HepG2 (cell line): ENCODE data around the gene TCF25. TPM values are rescaled to one million over a fixed set of nuclear protein-coding genes. Genes with fewer than 3 reads are reported as not detected.
A peak's percentile ranks its signal among the peaks of the same experiment; 100 is the strongest.

Experiments used
- BCL6 ChIP-seq: IDR thresholded peaks from 2 replicates; pipeline ENCODE4 v1.6.1; 2016; ENCODE audit warnings: missing genetic modification reagents, missing compliant biosample characterization
- CBX2 ChIP-seq, 2 experiments: fragments of 200-600 bp in 1 of 2; sonication (generic); formaldehyde crosslinking in 1 of 2; IDR thresholded peaks; 2 replicates each; pipeline versions ENCODE4 v1.7.0 to v1.8.1; 2018 to 2022; ENCODE audit warnings: low read depth in 2 of 2, low read length in 1 of 2, mild to moderate bottlenecking in 1 of 2, missing genetic modification reagents in 1 of 2
- CENPX ChIP-seq: sonication (generic); formaldehyde crosslinking; IDR thresholded peaks from 2 replicates; pipeline ENCODE4 v1.9.0; 2021; ENCODE audit warnings: mild to moderate bottlenecking, missing genetic modification reagents, moderate library complexity
- CREB1 ChIP-seq, 2 experiments: fragments of 450-650 bp in 1 of 2; IDR thresholded peaks; 2 replicates each; pipeline ENCODE4 v1.6.1; 2016 to 2017; ENCODE audit warnings: control low read depth in 1 of 2, mild to moderate bottlenecking in 1 of 2, missing compliant biosample characterization in 1 of 2, missing genetic modification characterization in 1 of 2
- EEA1 ChIP-seq: sonication (generic); formaldehyde crosslinking; IDR thresholded peaks from 2 replicates; pipeline ENCODE4 v1.5.1; 2020; ENCODE audit warnings: mild to moderate bottlenecking, missing genetic modification reagents, borderline replicate concordance
- ERF ChIP-seq: IDR thresholded peaks from 2 replicates; pipeline ENCODE4 v1.6.1; 2018; ENCODE audit warnings: missing biosample characterization, missing genetic modification reagents
- KLF6 ChIP-seq: IDR thresholded peaks from 2 replicates; pipeline ENCODE4 v1.8.0; 2016; ENCODE audit warnings: missing biosample characterization, missing genetic modification reagents
- NBN ChIP-seq: fragments of 450-650 bp; conservative IDR thresholded peaks from 2 replicates; pipeline ENCODE4 v1.6.1; 2017
- NFKB2 ChIP-seq: sonication (generic); formaldehyde crosslinking; IDR thresholded peaks from 2 replicates; pipeline ENCODE4 v1.4.0; 2020; ENCODE audit warnings: missing genetic modification reagents, borderline replicate concordance
- PRDM15 ChIP-seq: sonication (generic); formaldehyde crosslinking; IDR thresholded peaks from 2 replicates; pipeline ENCODE4 v1.4.0; 2020; ENCODE audit warnings: missing genetic modification reagents
- PRMT3 ChIP-seq: sonication (generic); formaldehyde crosslinking; IDR thresholded peaks from 2 replicates; pipeline ENCODE4 v1.8.1; 2022; ENCODE audit warnings: low read depth, mild to moderate bottlenecking, moderate library complexity, missing genetic modification reagents, borderline replicate concordance
- RCOR2 ChIP-seq: IDR thresholded peaks from 2 replicates; pipeline ENCODE4 v1.6.1; 2016; ENCODE audit warnings: missing biosample characterization, missing genetic modification reagents
- TBL1XR1 ChIP-seq: fragments of 150-350 bp; IDR thresholded peaks from 2 replicates; pipeline ENCODE4 v1.6.1; 2014; ENCODE audit warnings: borderline replicate concordance, low read length; ENCODE audit not compliant: partially characterized antibody
- ZFX ChIP-seq: sonication (generic); formaldehyde crosslinking; IDR thresholded peaks from 2 replicates; pipeline ENCODE4 v1.4.0; 2020; ENCODE audit warnings: mild to moderate bottlenecking, low read depth, missing genetic modification reagents, moderate library complexity
- ZNF816 ChIP-seq: sonication (generic); formaldehyde crosslinking; IDR thresholded peaks from 2 replicates; pipeline ENCODE4 v1.8.0; 2022; ENCODE audit warnings: missing genetic modification reagents, mild to moderate bottlenecking, borderline replicate concordance
- polyA plus RNA-seq, 8 experiments: library from polyadenylated mRNA; depleted of rRNA in 3 of 8; stranded (reverse) in 7 of 8; unstranded in 1 of 8; fragments of >200 nt; fragmentation: Illumina TruSeq in 4 of 8; extraction: Trizol in 4 of 8; gene quantifications; 2 replicates each; pipeline versions ENCODE4 v1.2.1 to v1.2.3, GENCODE V29; 2011 to 2016; ENCODE audit warnings: low read depth in 4 of 8, missing spikeins in 1 of 8, mixed read lengths in 1 of 8; ENCODE audit not compliant: insufficient read depth in 1 of 8
- total RNA-seq, 5 experiments: library from RNA; depleted of rRNA; stranded (reverse); fragments of >200 nt; fragmentation: Illumina TruSeq; extraction: Trizol; gene quantifications; 2 replicates each; pipeline ENCODE4 v1.2.3, GENCODE V29; 2016; ENCODE audit warnings: low read depth in 1 of 5
- TF ChIP-seq, protein P1 (sequence below): sonication (generic); formaldehyde crosslinking; IDR thresholded peaks from 2 replicates; pipeline ENCODE4 v1.5.0; 2020; ENCODE audit warnings: mild to moderate bottlenecking, missing genetic modification reagents, borderline replicate concordance
- TF ChIP-seq, protein P2 (sequence below): sonication (generic); formaldehyde crosslinking; IDR thresholded peaks from 2 replicates; pipeline ENCODE4 v1.5.1; 2020; ENCODE audit warnings: mild to moderate bottlenecking, missing genetic modification reagents, borderline replicate concordance
- TF ChIP-seq, protein P3 (sequence below): sonication (generic); formaldehyde crosslinking; IDR thresholded peaks from 2 replicates; pipeline ENCODE4 v1.5.0; 2020; ENCODE audit warnings: mild to moderate bottlenecking, low read depth, missing genetic modification reagents, borderline replicate concordance
- TF ChIP-seq, protein P4 (sequence below): sonication (generic); formaldehyde crosslinking; IDR thresholded peaks from 2 replicates; pipeline ENCODE4 v1.9.0; 2021; ENCODE audit warnings: missing genetic modification reagents, borderline replicate concordance

Gene TCF25
- total and polyA plus RNA-seq, 2 of the 13 experiments (the other 11 are each of a cell fraction or from before 2014, with no cell fraction given) = 138 to 206 TPM

- TF ChIP-seq ZFX (CRISPR knock-in tag) (no peak), CBX2 (IDR thresholded peaks at IDR 0.05; ENCODE audit: low read depth, low read length) (no peak), CBX2 (CRISPR knock-in tag; IDR thresholded peaks at IDR 0.05; ENCODE audit: low read depth) (peak; percentile 83; the same call in 1 of the 2 replicates), KLF6 (CRISPR knock-in tag) (peak; percentile 9; the same call in 1 of the 2 replicates), CREB1 (IDR thresholded peaks at IDR 0.05) (no peak), CREB1 (CRISPR knock-in tag; IDR thresholded peaks at IDR 0.05) (no peak), TBL1XR1 (no peak), ERF (CRISPR knock-in tag) (no peak), RCOR2 (CRISPR knock-in tag) (no peak), PRDM15 (CRISPR knock-in tag) (peak; percentile 22; the same call in 1 of the 2 replicates), NBN (no peak), ZNF816 (CRISPR knock-in tag) (no peak), PRMT3 (CRISPR knock-in tag) (no peak), EEA1 (CRISPR knock-in tag) (0 out of 2 replicates have a peak, but pooled peaks have one; percentile 8), NFKB2 (CRISPR knock-in tag) (no peak), CENPX (CRISPR knock-in tag) (no peak), BCL6 (no peak)
- TF ChIP-seq, protein P1, sequence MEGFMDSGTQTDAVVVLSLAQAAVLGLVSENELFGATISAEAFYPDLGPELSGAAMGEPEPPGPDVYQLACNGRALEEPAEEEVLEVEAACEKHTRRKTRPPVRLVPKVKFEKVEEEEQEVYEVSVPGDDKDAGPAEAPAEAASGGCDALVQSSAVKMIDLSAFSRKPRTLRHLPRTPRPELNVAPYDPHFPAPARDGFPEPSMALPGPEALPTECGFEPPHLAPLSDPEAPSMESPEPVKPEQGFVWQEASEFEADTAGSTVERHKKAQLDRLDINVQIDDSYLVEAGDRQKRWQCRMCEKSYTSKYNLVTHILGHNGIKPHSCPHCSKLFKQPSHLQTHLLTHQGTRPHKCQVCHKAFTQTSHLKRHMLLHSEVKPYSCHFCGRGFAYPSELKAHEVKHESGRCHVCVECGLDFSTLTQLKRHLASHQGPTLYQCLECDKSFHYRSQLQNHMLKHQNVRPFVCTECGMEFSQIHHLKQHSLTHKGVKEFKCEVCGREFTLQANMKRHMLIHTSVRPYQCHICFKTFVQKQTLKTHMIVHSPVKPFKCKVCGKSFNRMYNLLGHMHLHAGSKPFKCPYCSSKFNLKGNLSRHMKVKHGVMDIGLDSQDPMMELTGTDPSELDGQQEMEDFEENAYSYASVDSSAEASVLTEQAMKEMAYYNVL (CRISPR knock-in tag) = peak; percentile 42; the same call in 1 of the 2 replicates
- TF ChIP-seq, protein P2, sequence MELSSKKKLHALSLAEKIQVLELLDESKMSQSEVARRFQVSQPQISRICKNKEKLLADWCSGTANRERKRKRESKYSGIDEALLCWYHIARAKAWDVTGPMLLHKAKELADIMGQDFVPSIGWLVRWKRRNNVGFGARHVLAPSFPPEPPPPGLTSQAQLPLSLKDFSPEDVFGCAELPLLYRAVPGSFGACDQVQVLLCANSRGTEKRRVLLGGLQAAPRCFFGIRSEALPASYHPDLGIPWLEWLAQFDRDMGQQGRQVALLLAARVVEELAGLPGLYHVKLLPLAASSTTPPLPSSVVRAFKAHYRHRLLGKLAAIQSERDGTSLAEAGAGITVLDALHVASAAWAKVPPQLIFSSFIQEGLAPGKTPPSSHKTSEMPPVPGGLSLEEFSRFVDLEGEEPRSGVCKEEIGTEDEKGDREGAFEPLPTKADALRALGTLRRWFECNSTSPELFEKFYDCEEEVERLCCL = no peak
- TF ChIP-seq, protein P3, sequence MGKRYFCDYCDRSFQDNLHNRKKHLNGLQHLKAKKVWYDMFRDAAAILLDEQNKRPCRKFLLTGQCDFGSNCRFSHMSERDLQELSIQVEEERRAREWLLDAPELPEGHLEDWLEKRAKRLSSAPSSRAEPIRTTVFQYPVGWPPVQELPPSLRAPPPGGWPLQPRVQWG = no peak
- TF ChIP-seq, protein P4, sequence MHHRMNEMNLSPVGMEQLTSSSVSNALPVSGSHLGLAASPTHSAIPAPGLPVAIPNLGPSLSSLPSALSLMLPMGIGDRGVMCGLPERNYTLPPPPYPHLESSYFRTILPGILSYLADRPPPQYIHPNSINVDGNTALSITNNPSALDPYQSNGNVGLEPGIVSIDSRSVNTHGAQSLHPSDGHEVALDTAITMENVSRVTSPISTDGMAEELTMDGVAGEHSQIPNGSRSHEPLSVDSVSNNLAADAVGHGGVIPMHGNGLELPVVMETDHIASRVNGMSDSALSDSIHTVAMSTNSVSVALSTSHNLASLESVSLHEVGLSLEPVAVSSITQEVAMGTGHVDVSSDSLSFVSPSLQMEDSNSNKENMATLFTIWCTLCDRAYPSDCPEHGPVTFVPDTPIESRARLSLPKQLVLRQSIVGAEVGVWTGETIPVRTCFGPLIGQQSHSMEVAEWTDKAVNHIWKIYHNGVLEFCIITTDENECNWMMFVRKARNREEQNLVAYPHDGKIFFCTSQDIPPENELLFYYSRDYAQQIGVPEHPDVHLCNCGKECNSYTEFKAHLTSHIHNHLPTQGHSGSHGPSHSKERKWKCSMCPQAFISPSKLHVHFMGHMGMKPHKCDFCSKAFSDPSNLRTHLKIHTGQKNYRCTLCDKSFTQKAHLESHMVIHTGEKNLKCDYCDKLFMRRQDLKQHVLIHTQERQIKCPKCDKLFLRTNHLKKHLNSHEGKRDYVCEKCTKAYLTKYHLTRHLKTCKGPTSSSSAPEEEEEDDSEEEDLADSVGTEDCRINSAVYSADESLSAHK (CRISPR knock-in tag) = no peak
Measured at GRCh38 chr16:89922477-89922883, 49.1 kb downstream of the TCF25 start (continued).
